ENCODE measurements around the gene KRT31.
"Not testable (repeated sequence)": the region's sequence is repeated elsewhere in the genome, so short reads cannot be mapped to it uniquely, and the experiment has no call there.

Gene KRT31

GRCh38 chr17:41413353-41413957 is 16.0 kb upstream of the KRT31 start:
- DNase-seq (ENCODE audit: low spot score) = no peak
- Mint-ChIP-seq H3K36me3 (ENCODE audit: low read depth) (no peaks in the 10 kb centered on the region), H3K4me3 (no peak overlapping the region), H3K27ac (no peak overlapping the region), H3K27me3 (ENCODE audit: low read depth) (peaks cover 5% of the 10 kb centered on the region), H3K4me1 (ENCODE audit: low read depth) (peaks cover 7% of the 10 kb centered on the region), H3K9me3 (no peaks in the 10 kb centered on the region)

GRCh38 chr17:41411072-41411840 is 13.8 kb upstream of the KRT31 start:
- Mint-ChIP-seq H3K4me3 (no peak overlapping the region), H3K9me3 (no peaks in the 10 kb centered on the region), H3K27ac (no peak overlapping the region), H3K36me3 (ENCODE audit: low read depth) (no peaks in the 10 kb centered on the region), H3K4me1 (ENCODE audit: low read depth) (peaks cover 3% of the 10 kb centered on the region), H3K27me3 (ENCODE audit: low read depth) (peaks cover 5% of the 10 kb centered on the region)
- no peak for DNase-seq (ENCODE audit: low spot score)

- Mint-ChIP-seq H3K27me3 (ENCODE audit: low read depth) (no peaks in the 10 kb centered on the region), H3K4me1 (ENCODE audit: low read depth) (peaks cover 20% of the 10 kb centered on the region), H3K36me3 (ENCODE audit: low read depth) (no peaks in the 10 kb centered on the region), H3K4me3 (no peak overlapping the region), H3K27ac (no peak overlapping the region), H3K9me3 (no peaks in the 10 kb centered on the region)
- DNase-seq (ENCODE audit: low spot score) = no peak
These were observed 9.8 kb upstream of the KRT31 start for GRCh38 chr17:41407226-41407625.

GRCh38 chr17:41406205-41406604 is 8.8 kb upstream of the KRT31 start:
- Mint-ChIP-seq H3K27ac (no peak overlapping the region), H3K4me1 (ENCODE audit: low read depth) (peaks cover 20% of the 10 kb centered on the region), H3K36me3 (ENCODE audit: low read depth) (no peaks in the 10 kb centered on the region), H3K9me3 (no peaks in the 10 kb centered on the region), H3K4me3 (no peak overlapping the region), H3K27me3 (ENCODE audit: low read depth) (no peaks in the 10 kb centered on the region)
- DNase-seq (ENCODE audit: low spot score) = no peak

GRCh38 chr17:41404024-41404671 is 6.7 kb upstream of the KRT31 start:
- Mint-ChIP-seq H3K27me3 (ENCODE audit: low read depth) (peaks cover 4% of the 10 kb centered on the region), H3K9me3 (no peaks in the 10 kb centered on the region), H3K4me1 (ENCODE audit: low read depth) (peaks cover 20% of the 10 kb centered on the region), H3K36me3 (ENCODE audit: low read depth) (no peaks in the 10 kb centered on the region), H3K27ac (peak overlapping the region; percentile 22), H3K4me3 (peak overlapping the region; percentile 17)
- peak; percentile 66 for DNase-seq (ENCODE audit: low spot score)

- no peak for DNase-seq (ENCODE audit: low spot score)
- H3K4me1 Mint-ChIP-seq (ENCODE audit: low read depth) = peaks cover 17% of the 10 kb centered on the region
- no peaks in the 10 kb centered on the region for H3K36me3 Mint-ChIP-seq (ENCODE audit: low read depth)
- H3K27ac Mint-ChIP-seq = peak overlapping the region; percentile 22
- H3K27me3 Mint-ChIP-seq (ENCODE audit: low read depth) = peaks cover 4% of the 10 kb centered on the region
- peak overlapping the region; percentile 14 for H3K4me3 Mint-ChIP-seq
- H3K9me3 Mint-ChIP-seq = no peaks in the 10 kb centered on the region
These were observed 6.1 kb upstream of the KRT31 start for GRCh38 chr17:41403404-41404023.

GRCh38 chr17:41402161-41402560 is 4.8 kb upstream of the KRT31 start:
- Mint-ChIP-seq H3K36me3 (ENCODE audit: low read depth) (no peaks in the 10 kb centered on the region), H3K27ac (peak overlapping the region; percentile 1), H3K4me3 (no peak overlapping the region), H3K9me3 (no peaks in the 10 kb centered on the region), H3K4me1 (ENCODE audit: low read depth) (peaks cover 17% of the 10 kb centered on the region), H3K27me3 (ENCODE audit: low read depth) (peaks cover 4% of the 10 kb centered on the region)
- no peak for DNase-seq (ENCODE audit: low spot score)

- Mint-ChIP-seq H3K27me3 (ENCODE audit: low read depth) (peaks cover 4% of the 10 kb centered on the region), H3K4me3 (no peak overlapping the region), H3K4me1 (ENCODE audit: low read depth) (no peaks in the 10 kb centered on the region), H3K27ac (no peak overlapping the region), H3K9me3 (no peaks in the 10 kb centered on the region), H3K36me3 (ENCODE audit: low read depth) (no peaks in the 10 kb centered on the region)
- no peak for DNase-seq (ENCODE audit: low spot score)
These were observed 1.1 kb downstream of the KRT31 start for GRCh38 chr17:41396340-41396739.

GRCh38 chr17:41395611-41396010 is 1.8 kb downstream of the KRT31 start:
- H3K36me3 Mint-ChIP-seq (ENCODE audit: low read depth) = no peaks in the 10 kb centered on the region
- DNase-seq (ENCODE audit: low spot score) = no peak
- no peak overlapping the region for H3K27ac Mint-ChIP-seq
- H3K9me3 Mint-ChIP-seq = no peaks in the 10 kb centered on the region
- no peak overlapping the region for H3K4me3 Mint-ChIP-seq
- no peaks in the 10 kb centered on the region for H3K27me3 Mint-ChIP-seq (ENCODE audit: low read depth)
- no peaks in the 10 kb centered on the region for H3K4me1 Mint-ChIP-seq (ENCODE audit: low read depth)

GRCh38 chr17:41395044-41395443 is 2.4 kb downstream of the KRT31 start:
- not testable (repeated sequence) for DNase-seq (ENCODE audit: low spot score); H3K36me3 Mint-ChIP-seq (ENCODE audit: low read depth); H3K27me3 Mint-ChIP-seq (ENCODE audit: low read depth); H3K9me3 Mint-ChIP-seq; H3K4me1 Mint-ChIP-seq (ENCODE audit: low read depth); H3K4me3 Mint-ChIP-seq; H3K27ac Mint-ChIP-seq

- Mint-ChIP-seq H3K36me3 (ENCODE audit: low read depth) (no peaks in the 10 kb centered on the region), H3K9me3 (no peaks in the 10 kb centered on the region), H3K27me3 (ENCODE audit: low read depth) (no peaks in the 10 kb centered on the region), H3K4me1 (ENCODE audit: low read depth) (no peaks in the 10 kb centered on the region), H3K27ac (no peak overlapping the region), H3K4me3 (no peak overlapping the region)
- no peak for DNase-seq (ENCODE audit: low spot score)
These were observed 3.0 kb downstream of the KRT31 start for GRCh38 chr17:41394254-41394996.

GRCh38 chr17:41393826-41394225 is 3.6 kb downstream of the KRT31 start:
- peaks cover 4% of the 10 kb centered on the region for H3K9me3 Mint-ChIP-seq
- H3K27me3 Mint-ChIP-seq (ENCODE audit: low read depth) = no peaks in the 10 kb centered on the region
- H3K36me3 Mint-ChIP-seq (ENCODE audit: low read depth) = no peaks in the 10 kb centered on the region
- no peak for DNase-seq (ENCODE audit: low spot score)
- H3K27ac Mint-ChIP-seq = no peak overlapping the region
- no peak overlapping the region for H3K4me3 Mint-ChIP-seq
- no peaks in the 10 kb centered on the region for H3K4me1 Mint-ChIP-seq (ENCODE audit: low read depth)

GRCh38 chr17:41393294-41393693 is 4.1 kb downstream of the KRT31 start:
- H3K36me3 Mint-ChIP-seq (ENCODE audit: low read depth) = no peaks in the 10 kb centered on the region
- H3K4me1 Mint-ChIP-seq (ENCODE audit: low read depth) = no peaks in the 10 kb centered on the region
- DNase-seq (ENCODE audit: low spot score) = no peak
- H3K27me3 Mint-ChIP-seq (ENCODE audit: low read depth) = no peaks in the 10 kb centered on the region
- H3K27ac Mint-ChIP-seq = no peak overlapping the region
- peaks cover 4% of the 10 kb centered on the region for H3K9me3 Mint-ChIP-seq
- no peak overlapping the region for H3K4me3 Mint-ChIP-seq
